ENCODE results near the gene DESI1.

The DESI1 gene

GRCh38 chr22:41555325-41555982, 65.4 kb downstream of the DESI1 start:
- no peak for DNase-seq

GRCh38 chr22:41551877-41552582, 68.8 kb downstream of the DESI1 start:
- no peak for DNase-seq

- no peak for DNase-seq
Measured at GRCh38 chr22:41550952-41551491, 69.8 kb downstream of the DESI1 start.

GRCh38 chr22:41548830-41549211, 72.0 kb downstream of the DESI1 start:
- no peak for DNase-seq
